Liver (tissue), 9 donors: ENCODE data around the gene SPATS2. TPM values are rescaled to one million over a fixed set of nuclear protein-coding genes. Genes with fewer than 3 reads are reported as not detected.

Experiments used
- DNase-seq: peaks from one replicate; pipeline ENCODE4 v3.0.0-alpha.2; 2017; ENCODE audit warnings: low spot score
- H3K27ac ChIP-seq, 2 donors: one replicate each; pipeline ENCODE4 v1.7.0; 2013; ENCODE audit warnings: inconsistent platforms in 2 of 2, low read length in 2 of 2, control low read depth in 1 of 2, low read depth in 1 of 2, mild to moderate bottlenecking in 1 of 2
- H3K27me3 ChIP-seq, 4 donors: one replicate each; pipeline versions ENCODE4 v1.6.1 to v1.7.0; 2013; ENCODE audit warnings: low read length in 3 of 4, inconsistent platforms in 1 of 4, mild to moderate bottlenecking in 1 of 4, moderate library complexity in 1 of 4; ENCODE audit not compliant: control insufficient read depth in 4 of 4, insufficient read depth in 4 of 4
- H3K36me3 ChIP-seq, 4 donors: one replicate each; pipeline versions ENCODE4 v1.6.1 to v1.7.0; 2013; ENCODE audit warnings: low read length in 3 of 4, mild to moderate bottlenecking in 3 of 4, low read depth in 1 of 4, moderate library complexity in 1 of 4; ENCODE audit not compliant: control insufficient read depth in 4 of 4, insufficient read depth in 3 of 4
- H3K4me1 ChIP-seq, 4 donors: one replicate each; pipeline versions ENCODE4 v1.6.1 to v1.7.0; 2013; ENCODE audit warnings: low read length in 3 of 4, mild to moderate bottlenecking in 3 of 4, moderate library complexity in 1 of 4; ENCODE audit not compliant: control insufficient read depth in 4 of 4, insufficient read depth in 4 of 4
- H3K4me3 ChIP-seq, 3 donors: one replicate each; pipeline versions ENCODE4 v1.6.1 to v1.7.0; 2013; ENCODE audit warnings: low read length in 3 of 3, control low read depth in 1 of 3, low read depth in 1 of 3, mild to moderate bottlenecking in 1 of 3
- H3K9ac ChIP-seq, 2 donors: one replicate each; pipeline ENCODE4 v1.7.0; 2013; ENCODE audit warnings: low read length in 2 of 2, mild to moderate bottlenecking in 2 of 2, moderate library complexity in 2 of 2, control low read depth in 1 of 2, low read depth in 1 of 2
- H3K9me3 ChIP-seq, 4 donors: one replicate each; pipeline versions ENCODE4 v1.6.1 to v1.7.0; 2013; ENCODE audit warnings: low read length in 3 of 4; ENCODE audit not compliant: control insufficient read depth in 4 of 4
- EGR1 ChIP-seq, 2 donors: IDR thresholded peaks; 2 replicates each; pipeline ENCODE4 v1.6.1; 2016 to 2018; ENCODE audit warnings: antibody characterized with exemption in 2 of 2, low read depth in 2 of 2
- FOXA1 ChIP-seq: IDR thresholded peaks from 2 replicates; pipeline ENCODE4 v1.6.1; 2016; ENCODE audit warnings: antibody characterized with exemption
- FOXA2 ChIP-seq: IDR thresholded peaks from 2 replicates; pipeline ENCODE4 v1.6.1; 2016; ENCODE audit warnings: antibody characterized with exemption
- GABPA ChIP-seq, 2 donors: IDR thresholded peaks in 1 of 2; conservative IDR thresholded peaks in 1 of 2; 2 replicates each; pipeline ENCODE4 v1.6.1; 2016; ENCODE audit warnings: antibody characterized with exemption in 2 of 2, mild to moderate bottlenecking in 1 of 2, moderate library complexity in 1 of 2
- HNF4A ChIP-seq, 2 donors: conservative IDR thresholded peaks; 2 replicates each; pipeline ENCODE4 v1.6.1; 2016; ENCODE audit warnings: antibody characterized with exemption in 2 of 2, mild to moderate bottlenecking in 2 of 2
- HNF4G ChIP-seq: IDR thresholded peaks from 2 replicates; pipeline ENCODE4 v1.6.1; 2016; ENCODE audit warnings: antibody characterized with exemption
- JUND ChIP-seq, 2 donors: IDR thresholded peaks; 2 replicates each; pipeline ENCODE4 v1.6.1; 2016; ENCODE audit warnings: antibody characterized with exemption in 2 of 2
- RAD21 ChIP-seq, 2 donors: IDR thresholded peaks; 2 replicates each; pipeline ENCODE4 v1.6.1; 2016; ENCODE audit warnings: antibody characterized with exemption in 2 of 2, mild to moderate bottlenecking in 2 of 2
- RXRA ChIP-seq, 2 donors: IDR thresholded peaks; 2 replicates each; pipeline ENCODE4 v1.6.1; 2017 to 2018; ENCODE audit warnings: antibody characterized with exemption in 2 of 2, mild to moderate bottlenecking in 1 of 2
- SP1 ChIP-seq: IDR thresholded peaks from 2 replicates; pipeline ENCODE4 v1.6.1; 2018; ENCODE audit warnings: antibody characterized with exemption, mild to moderate bottlenecking
- TAF1 ChIP-seq: conservative IDR thresholded peaks from 2 replicates; pipeline ENCODE4 v1.6.1; 2016; ENCODE audit warnings: antibody characterized with exemption, mild to moderate bottlenecking
- YY1 ChIP-seq: IDR thresholded peaks from 2 replicates; pipeline ENCODE4 v1.6.1; 2016; ENCODE audit warnings: antibody characterized with exemption, mild to moderate bottlenecking
- WGBS: extraction: QIAGEN DNeasy Blood & Tissue Kit; methylation state at CpG from one replicate; pipeline ENCODE4 v1.1.7; 2013; 5-methylcytosine and 5-hydroxymethylcytosine counted together
- polyA plus RNA-seq, 2 donors: library from polyadenylated mRNA; stranded (reverse) in 1 of 2; unstranded in 1 of 2; fragments of 200-250 nt in 1 of 2; fragments of >200 nt in 1 of 2; fragmentation: Nextera tagmentation in 1 of 2; extraction: Ambion mirVana in 1 of 2; gene quantifications; one replicate each; pipeline versions ENCODE4 v1.2.1 to v1.2.3, GENCODE V29; 2013 to 2015
- total RNA-seq, 2 donors: library from RNA; depleted of rRNA; stranded (reverse); fragments of >200 nt; gene quantifications; one replicate each; pipeline ENCODE4 v1.2.3, GENCODE V29; 2014
- TF ChIP-seq, protein P1 (sequence below): IDR thresholded peaks from 2 replicates; pipeline ENCODE4 v1.6.1; 2016; ENCODE audit warnings: antibody characterized with exemption, mild to moderate bottlenecking
- TF ChIP-seq, protein P2 (sequence below): fragments of 150-350 bp; IDR thresholded peaks from 2 replicates; pipeline ENCODE4 v1.5.1; 2017; ENCODE audit warnings: improper control_type of control experiment, low read depth, low read length; ENCODE audit not compliant: missing input control
- TF ChIP-seq, protein P3 (sequence below): IDR thresholded peaks from 2 replicates; pipeline ENCODE4 v1.6.1; 2016; ENCODE audit warnings: antibody characterized with exemption
- TF ChIP-seq, protein P4 (sequence below): IDR thresholded peaks from 2 replicates; pipeline ENCODE4 v1.6.1; 2016; ENCODE audit warnings: antibody characterized with exemption
- donor health status: healthy.
- donor health status: healthy.
- donor health status: healthy.
- donor health status: healthy.
- donor health status: healthy.

The SPATS2 gene
- total and polyA plus RNA-seq, 4 donors, result 2.4 to 5.2 (median 4.5) TPM

DNA sequence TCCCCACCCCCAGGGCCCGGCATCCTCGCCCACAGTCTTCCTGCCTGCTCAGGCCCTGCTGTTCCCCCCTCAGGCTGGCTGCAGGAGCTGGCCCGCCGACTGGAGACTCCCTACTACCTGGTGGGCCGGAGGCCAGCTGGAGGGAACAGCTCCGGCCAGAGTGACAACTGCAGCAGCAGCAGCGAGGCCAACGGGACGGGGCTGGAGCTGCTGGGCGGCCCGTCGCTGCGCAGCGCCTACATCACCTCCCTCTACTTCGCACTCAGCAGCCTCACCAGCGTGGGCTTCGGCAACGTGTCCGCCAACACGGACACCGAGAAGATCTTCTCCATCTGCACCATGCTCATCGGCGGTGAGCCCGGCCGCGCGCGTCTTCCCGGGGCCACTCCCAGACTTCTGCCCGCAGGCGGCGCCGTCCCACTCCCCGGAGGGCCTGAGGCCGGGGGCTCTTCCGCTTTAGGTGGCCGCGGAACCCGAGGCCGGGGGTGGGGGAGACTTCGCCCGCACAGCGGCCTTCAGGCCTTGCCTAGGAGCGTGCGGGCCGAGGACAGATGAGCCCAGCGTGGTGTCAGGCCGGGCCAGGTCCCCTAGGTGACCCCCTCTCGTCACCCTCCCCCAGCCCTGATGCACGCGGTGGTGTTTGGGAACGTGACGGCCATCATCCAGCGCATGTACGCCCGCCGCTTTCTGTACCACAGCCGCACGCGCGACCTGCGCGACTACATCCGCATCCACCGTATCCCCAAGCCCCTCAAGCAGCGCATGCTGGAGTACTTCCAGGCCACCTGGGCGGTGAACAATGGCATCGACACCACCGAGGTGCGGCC, 181.8 kb downstream of the SPATS2 start:
- Histone ChIP-seq H3K9ac (no peak overlapping the region), H3K27me3 (peaks cover 0 to 5% (median 0%) of the 10 kb centered on the region in 4 donors), H3K36me3 (no peaks in the 10 kb centered on the region), H3K9me3 (no peaks in the 10 kb centered on the region), H3K27ac (no peak overlapping the region), H3K4me3 (peak overlapping the region in 1 of 3 donors; percentile 19), H3K4me1 (peaks cover 7 to 28% (median 21%) of the 10 kb centered on the region in 4 donors)
- TF ChIP-seq EGR1 (IDR thresholded peaks at IDR 0.05; ENCODE audit: low read depth in 2 of 2) (no peak), JUND (IDR thresholded peaks at IDR 0.05) (no peak), TAF1 (no peak), YY1 (no peak), FOXA2 (no peak), SP1 (no peak), GABPA (IDR thresholded peaks at IDR 0.05 in 1 of 2, conservative IDR thresholded peaks at IDR 0.05 in 1 of 2) (no peak), HNF4G (no peak), RXRA (IDR thresholded peaks at IDR 0.05) (no peak), HNF4A (conservative IDR thresholded peaks at IDR 0.05) (no peak)
- TF ChIP-seq, protein P1, sequence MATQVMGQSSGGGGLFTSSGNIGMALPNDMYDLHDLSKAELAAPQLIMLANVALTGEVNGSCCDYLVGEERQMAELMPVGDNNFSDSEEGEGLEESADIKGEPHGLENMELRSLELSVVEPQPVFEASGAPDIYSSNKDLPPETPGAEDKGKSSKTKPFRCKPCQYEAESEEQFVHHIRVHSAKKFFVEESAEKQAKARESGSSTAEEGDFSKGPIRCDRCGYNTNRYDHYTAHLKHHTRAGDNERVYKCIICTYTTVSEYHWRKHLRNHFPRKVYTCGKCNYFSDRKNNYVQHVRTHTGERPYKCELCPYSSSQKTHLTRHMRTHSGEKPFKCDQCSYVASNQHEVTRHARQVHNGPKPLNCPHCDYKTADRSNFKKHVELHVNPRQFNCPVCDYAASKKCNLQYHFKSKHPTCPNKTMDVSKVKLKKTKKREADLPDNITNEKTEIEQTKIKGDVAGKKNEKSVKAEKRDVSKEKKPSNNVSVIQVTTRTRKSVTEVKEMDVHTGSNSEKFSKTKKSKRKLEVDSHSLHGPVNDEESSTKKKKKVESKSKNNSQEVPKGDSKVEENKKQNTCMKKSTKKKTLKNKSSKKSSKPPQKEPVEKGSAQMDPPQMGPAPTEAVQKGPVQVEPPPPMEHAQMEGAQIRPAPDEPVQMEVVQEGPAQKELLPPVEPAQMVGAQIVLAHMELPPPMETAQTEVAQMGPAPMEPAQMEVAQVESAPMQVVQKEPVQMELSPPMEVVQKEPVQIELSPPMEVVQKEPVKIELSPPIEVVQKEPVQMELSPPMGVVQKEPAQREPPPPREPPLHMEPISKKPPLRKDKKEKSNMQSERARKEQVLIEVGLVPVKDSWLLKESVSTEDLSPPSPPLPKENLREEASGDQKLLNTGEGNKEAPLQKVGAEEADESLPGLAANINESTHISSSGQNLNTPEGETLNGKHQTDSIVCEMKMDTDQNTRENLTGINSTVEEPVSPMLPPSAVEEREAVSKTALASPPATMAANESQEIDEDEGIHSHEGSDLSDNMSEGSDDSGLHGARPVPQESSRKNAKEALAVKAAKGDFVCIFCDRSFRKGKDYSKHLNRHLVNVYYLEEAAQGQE, result no peak
- TF ChIP-seq, protein P2, sequence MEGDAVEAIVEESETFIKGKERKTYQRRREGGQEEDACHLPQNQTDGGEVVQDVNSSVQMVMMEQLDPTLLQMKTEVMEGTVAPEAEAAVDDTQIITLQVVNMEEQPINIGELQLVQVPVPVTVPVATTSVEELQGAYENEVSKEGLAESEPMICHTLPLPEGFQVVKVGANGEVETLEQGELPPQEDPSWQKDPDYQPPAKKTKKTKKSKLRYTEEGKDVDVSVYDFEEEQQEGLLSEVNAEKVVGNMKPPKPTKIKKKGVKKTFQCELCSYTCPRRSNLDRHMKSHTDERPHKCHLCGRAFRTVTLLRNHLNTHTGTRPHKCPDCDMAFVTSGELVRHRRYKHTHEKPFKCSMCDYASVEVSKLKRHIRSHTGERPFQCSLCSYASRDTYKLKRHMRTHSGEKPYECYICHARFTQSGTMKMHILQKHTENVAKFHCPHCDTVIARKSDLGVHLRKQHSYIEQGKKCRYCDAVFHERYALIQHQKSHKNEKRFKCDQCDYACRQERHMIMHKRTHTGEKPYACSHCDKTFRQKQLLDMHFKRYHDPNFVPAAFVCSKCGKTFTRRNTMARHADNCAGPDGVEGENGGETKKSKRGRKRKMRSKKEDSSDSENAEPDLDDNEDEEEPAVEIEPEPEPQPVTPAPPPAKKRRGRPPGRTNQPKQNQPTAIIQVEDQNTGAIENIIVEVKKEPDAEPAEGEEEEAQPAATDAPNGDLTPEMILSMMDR, result no peak
- TF ChIP-seq, protein P3, sequence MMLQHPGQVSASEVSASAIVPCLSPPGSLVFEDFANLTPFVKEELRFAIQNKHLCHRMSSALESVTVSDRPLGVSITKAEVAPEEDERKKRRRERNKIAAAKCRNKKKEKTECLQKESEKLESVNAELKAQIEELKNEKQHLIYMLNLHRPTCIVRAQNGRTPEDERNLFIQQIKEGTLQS, result no peak
- DNase-seq, result no peak
- 28% methylated on average over 70 of the region's 70 CpGs for WGBS

DNA sequence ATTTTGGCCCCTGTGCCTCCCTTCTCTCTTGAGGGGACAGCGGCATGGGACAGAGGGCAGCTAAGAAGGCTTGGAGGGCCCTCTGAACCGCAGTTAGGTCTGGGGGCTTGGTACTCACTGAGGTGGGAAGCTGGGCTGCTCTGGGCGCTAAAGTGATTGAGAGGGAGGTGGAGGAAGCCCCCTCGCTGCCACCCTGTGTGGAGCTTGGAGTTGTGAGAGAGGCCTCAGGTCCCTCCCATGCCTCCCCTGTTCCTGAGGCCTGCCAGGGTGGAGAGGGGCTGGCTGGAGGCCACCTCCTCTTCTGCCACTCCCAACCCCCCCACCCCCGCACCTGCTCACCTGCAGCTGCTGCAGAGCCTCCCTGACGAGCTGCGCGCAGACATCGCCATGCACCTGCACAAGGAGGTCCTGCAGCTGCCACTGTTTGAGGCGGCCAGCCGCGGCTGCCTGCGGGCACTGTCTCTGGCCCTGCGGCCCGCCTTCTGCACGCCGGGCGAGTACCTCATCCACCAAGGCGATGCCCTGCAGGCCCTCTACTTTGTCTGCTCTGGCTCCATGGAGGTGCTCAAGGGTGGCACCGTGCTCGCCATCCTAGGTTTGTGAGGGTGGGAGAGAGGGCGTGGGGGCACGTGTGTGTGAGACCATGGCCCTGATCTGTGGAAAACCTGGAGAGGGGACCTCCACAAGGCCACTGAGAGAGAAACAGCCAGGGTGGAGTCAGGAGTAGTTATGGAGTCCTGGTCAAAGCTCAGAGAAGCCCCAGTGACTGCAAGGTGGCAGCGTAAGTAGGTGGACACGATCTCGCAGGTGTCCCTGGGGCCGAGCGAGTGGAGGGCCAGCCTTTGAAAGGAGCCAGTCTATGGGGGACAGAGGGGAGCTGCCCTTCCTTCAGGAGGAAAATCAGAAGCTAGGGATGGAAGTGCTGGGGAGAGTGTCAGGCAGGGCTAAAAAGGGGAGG, 182.8 kb downstream of the SPATS2 start:
- Histone ChIP-seq H3K9ac (no peak overlapping the region), H3K4me1 (peaks cover 7 to 28% (median 21%) of the 10 kb centered on the region in 4 donors), H3K9me3 (no peaks in the 10 kb centered on the region), H3K4me3 (no peak overlapping the region), H3K27ac (no peak overlapping the region), H3K27me3 (peaks cover 0 to 5% (median 0%) of the 10 kb centered on the region in 4 donors), H3K36me3 (no peaks in the 10 kb centered on the region)
- 93% methylated on average over 28 of the region's 28 CpGs for WGBS
- no peak for DNase-seq
- TF ChIP-seq, protein P4, sequence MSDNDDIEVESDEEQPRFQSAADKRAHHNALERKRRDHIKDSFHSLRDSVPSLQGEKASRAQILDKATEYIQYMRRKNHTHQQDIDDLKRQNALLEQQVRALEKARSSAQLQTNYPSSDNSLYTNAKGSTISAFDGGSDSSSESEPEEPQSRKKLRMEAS, result no peak
- TF ChIP-seq YY1, result no peak
- TF ChIP-seq, protein P3, result no peak
- no peak for TF ChIP-seq HNF4G
- no peak for TF ChIP-seq FOXA2
- TF ChIP-seq RAD21 (IDR thresholded peaks at IDR 0.05), result no peak
- TF ChIP-seq RXRA (IDR thresholded peaks at IDR 0.05), result no peak
- TF ChIP-seq EGR1 (IDR thresholded peaks at IDR 0.05; ENCODE audit: low read depth in 2 of 2), result no peak
- no peak for TF ChIP-seq TAF1
- TF ChIP-seq HNF4A (conservative IDR thresholded peaks at IDR 0.05), result no peak
- TF ChIP-seq, protein P1, result no peak
- TF ChIP-seq FOXA1, result no peak
